Renal pelvis (tissue), 4 donors: ENCODE results near the gene BRF1. TPM values are rescaled to one million over a fixed set of nuclear protein-coding genes. Genes with fewer than 3 reads are reported as not detected.
A peak's percentile ranks its signal among the peaks of the same experiment; 100 is the strongest.
"Not testable (repeated sequence)": the region's sequence is repeated elsewhere in the genome, so short reads cannot be mapped to it uniquely, and the experiment has no call there.

Experiments
- DNase-seq: peaks from one replicate; pipeline ENCODE4 v3.0.0-alpha.2; 2013
- polyA plus RNA-seq, 3 donors: library from polyadenylated mRNA; unstranded; fragments of 120-200 nt; gene quantifications; one replicate each; pipeline ENCODE4 v1.2.1, GENCODE V29; 2013; ENCODE audit not compliant: insufficient read length in 3 of 3

The BRF1 gene
- polyA plus RNA-seq, 3 donors, result 32.8 to 37.3 (median 33.3) TPM

- no peak for DNase-seq
These were observed 16.2 kb upstream of the BRF1 start for GRCh38 chr14:105316968-105317510.

- DNase-seq, result no peak
These were observed 15.8 kb upstream of the BRF1 start for GRCh38 chr14:105316577-105316941.

- no peak for DNase-seq
These were observed 15.3 kb upstream of the BRF1 start for GRCh38 chr14:105315941-105316576.

DNA sequence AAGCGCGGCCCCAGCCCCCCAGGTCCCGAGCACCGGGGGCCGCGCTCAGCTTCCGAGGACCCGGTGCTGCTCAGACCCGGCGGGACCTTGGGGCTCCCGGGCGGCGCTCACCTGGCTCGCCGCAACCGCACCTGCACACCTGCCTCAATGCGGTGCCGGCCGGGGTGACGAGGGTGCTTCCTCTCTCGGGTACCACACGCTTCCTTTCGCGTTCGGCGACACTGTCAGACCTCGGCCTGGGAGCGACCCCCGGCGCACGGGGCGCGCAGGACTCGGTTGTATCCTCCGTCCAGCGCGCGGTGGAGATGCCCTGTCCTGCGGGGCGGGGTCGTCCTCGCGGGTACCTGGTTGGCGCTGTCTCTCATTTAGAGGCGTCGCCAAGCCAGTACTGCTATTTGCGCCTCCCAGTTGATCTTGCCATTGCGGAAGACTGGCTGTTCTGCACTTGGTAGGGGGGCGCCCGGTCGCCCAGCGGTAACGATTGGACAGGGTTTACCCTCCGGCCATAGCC lies 14.5 kb upstream of the BRF1 start:
- no peak for DNase-seq

GRCh38 chr14:105314287-105315200 lies 13.7 kb upstream of the BRF1 start, which contains the start of gene PACS2:
Gene PACS2 (plus strand): TSS chr14:105314748. CDS start chr14:105314919, 171 bp downstream.
- DNase-seq, result peak; percentile 89

DNA sequence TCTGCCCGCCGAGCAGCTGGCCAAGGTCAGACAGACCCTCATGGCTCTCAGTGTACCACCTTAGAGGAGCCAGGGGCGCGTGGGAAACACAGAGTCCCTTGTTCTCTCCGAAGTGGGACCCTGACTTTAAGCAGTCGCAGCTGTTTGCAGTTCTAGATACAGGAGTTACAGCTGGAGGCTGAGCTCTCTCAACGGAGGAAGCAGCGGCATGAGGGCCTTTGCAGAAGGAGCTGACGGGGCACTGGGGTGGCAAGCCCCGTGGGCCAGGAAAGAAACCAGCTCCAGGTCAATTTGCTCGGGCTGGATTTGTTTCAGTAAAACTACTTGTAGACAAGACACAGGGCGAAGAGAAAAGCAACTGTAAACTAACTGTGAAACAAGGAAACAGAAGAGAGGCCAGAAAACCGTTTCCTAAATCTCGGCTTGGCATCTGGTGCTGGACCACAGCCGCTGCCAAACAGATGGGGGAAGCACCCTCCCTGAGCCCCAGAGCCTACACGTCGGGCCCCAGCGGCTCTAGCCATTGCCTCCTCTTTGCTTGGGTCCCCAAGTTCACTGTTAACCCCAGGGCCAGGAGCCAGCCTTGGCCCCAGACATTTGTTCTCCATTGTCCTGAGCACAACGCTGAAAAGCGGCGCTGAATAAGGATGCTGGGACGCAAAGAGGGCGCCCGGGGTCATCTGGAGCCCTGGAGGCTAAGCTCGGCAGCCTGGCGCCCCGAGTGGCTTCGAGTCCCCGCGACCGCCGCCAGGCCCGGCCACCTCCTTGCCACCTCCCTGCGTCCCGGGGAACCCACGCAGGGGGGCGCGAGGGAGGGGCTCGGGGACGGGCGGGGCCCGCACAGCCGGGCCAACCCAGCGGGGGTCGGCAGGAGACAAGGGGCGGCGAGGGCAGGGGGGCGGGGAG lies 12.8 kb upstream of the BRF1 start:
- DNase-seq, result peak; percentile 20

GRCh38 chr14:105312973-105313372 lies 12.2 kb upstream of the BRF1 start:
- no peak for DNase-seq

- DNase-seq, result no peak
These were observed 11.0 kb upstream of the BRF1 start for GRCh38 chr14:105311838-105312237.

GRCh38 chr14:105309371-105309770 lies 8.6 kb upstream of the BRF1 start:
- no peak for DNase-seq

- DNase-seq, result no peak
These were observed 6.4 kb upstream of the BRF1 start for GRCh38 chr14:105307052-105307727.

GRCh38 chr14:105305791-105306190 lies 5.0 kb upstream of the BRF1 start:
- no peak for DNase-seq

DNA sequence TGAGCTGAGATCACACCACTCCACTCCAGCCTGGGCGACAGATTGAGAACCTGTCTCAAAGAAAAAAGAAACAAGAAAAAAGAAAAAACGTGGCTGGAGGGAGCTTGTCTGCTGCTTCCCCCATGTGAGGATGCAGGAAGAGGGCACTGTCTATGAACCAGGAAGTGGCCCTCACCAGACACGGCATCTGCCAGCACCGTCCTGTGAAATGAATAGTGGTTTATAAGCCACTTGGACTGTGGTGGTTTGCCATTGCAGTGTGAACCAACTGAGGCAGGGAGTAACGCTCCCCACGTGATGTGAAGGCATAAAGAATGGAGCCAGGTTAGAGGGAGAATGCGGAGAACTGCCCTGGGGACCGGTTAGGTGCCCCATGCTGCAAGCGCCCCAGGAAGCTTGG lies 4.5 kb upstream of the BRF1 start:
- DNase-seq, result no peak

DNA sequence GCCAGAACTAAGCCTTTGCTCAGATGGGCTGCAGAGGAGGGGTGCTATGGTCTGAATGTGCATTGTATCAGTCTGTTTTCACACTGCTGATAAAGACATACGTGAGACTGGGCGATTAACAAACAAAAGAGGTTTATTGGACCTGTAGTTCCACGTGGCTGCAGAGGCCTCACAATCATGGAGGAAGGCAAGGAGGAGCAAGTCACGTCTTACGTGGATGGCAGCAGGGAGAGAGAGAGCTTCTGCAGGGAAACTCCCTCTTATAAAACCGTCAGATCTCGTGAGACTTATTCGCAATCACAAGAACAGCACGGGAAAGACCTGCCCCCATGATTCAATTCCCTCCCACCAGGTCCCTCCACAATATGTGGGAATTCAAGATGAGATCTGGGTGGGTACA lies 3.8 kb upstream of the BRF1 start:
- DNase-seq, result no peak

DNA sequence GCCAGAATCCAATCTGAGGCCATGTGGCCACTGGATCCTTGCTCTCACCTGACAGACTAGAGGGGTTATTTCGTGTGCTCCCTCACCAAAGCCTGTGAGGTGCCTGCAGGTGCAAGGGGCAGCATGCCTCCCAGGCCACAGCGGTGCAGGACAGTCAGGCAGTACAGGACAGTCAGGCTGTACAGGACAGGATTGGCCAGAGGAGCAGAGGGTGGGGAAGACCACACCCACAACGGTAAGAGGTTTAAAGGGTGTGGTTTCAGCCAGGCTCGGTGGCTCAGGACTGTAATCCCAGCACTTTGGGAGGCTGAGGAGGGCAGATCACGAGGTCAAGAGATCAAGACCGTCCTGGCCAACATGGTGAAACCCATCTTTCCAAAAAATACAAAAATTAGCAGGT lies 3.1 kb upstream of the BRF1 start:
- DNase-seq, result no peak

- not testable (repeated sequence) for DNase-seq
These were observed 1.1 kb upstream of the BRF1 start for GRCh38 chr14:105301915-105302249.

- DNase-seq, result peak; percentile 93
These were observed 508 bp upstream of the BRF1 start for GRCh38 chr14:105301103-105301914.

DNA sequence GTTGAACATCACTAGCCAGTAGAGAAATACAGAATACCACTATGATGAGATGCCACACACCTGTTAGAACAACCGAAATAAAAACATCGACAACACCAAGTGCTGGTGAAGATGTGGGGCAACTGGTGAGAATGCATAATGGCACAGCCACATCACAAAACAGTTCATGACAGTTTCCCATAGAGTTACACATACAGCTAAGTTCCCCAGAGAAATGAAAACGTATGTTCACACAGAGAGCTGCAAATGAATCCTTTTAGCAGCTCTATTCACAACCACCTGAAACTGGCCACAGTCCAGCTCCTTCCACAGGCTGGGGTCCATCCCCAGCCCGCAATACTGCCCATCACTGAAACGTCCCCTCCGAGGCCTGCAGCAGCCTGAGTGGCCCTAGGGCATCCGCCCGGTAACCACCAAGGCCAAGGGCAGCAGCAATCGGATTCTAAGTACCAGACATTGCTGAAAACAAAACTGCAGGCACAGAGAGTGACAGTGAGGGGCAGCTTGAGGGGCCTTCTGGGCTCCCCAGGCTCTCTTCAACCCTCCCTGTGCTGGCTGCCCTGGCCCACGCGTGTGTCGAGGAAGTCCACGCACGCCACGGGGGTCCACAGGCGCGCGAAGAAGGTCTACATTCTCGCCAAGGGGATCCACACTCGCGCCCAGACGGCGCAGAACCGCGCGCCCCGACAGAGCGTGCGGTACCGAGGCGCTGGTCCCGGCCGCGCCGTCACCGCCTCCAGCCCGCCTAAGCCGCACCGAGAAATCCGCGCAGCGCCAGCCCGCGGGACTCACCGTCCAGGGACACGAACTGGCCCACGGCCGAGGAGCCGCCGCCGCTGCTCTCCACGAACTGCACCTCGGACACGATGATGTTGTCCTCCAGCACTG lies 903 bp downstream of the BRF1 start:
- peak; percentile 20 for DNase-seq

GRCh38 chr14:105297311-105297710 lies 3.5 kb downstream of the BRF1 start:
- DNase-seq, result not testable (repeated sequence)

DNA sequence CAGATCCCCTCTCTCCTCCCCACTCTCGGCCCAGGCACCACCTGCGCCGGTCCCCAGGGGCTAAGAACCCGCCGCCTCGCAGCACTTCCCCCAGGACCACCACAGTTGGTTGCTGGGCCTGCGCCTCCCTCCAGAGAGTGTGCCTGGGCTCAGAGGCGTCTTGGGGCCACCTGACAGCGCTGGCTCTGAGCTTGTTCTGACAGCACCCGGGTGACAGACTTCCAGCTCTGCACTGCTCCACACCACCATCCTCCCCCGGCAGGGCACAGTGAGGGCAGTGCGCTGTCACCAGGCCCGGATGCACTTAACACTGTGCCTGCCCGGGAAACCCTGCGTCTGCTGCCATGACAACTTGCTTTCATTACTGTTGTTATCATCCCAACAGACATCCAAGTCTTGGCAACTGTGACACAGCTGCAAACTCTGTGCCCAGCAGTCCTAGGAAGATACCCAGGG lies 6.6 kb downstream of the BRF1 start:
- peak; percentile 78 for DNase-seq
